HepG2 (cell line): ENCODE results near the gene CARMIL1. TPM values are rescaled to one million over a fixed set of nuclear protein-coding genes. Genes with fewer than 3 reads are reported as not detected.
A peak's percentile ranks its signal among the peaks of the same experiment; 100 is the strongest.

Experiments
- BCL6 ChIP-seq: IDR thresholded peaks from 2 replicates; pipeline ENCODE4 v1.6.1; 2016; ENCODE audit warnings: missing genetic modification reagents, missing compliant biosample characterization
- CCDC6 ChIP-seq: sonication (generic); formaldehyde crosslinking; IDR thresholded peaks from 2 replicates; pipeline ENCODE4 v1.8.1; 2022; ENCODE audit warnings: mild to moderate bottlenecking, missing genetic modification reagents, moderate library complexity
- HOXA7 ChIP-seq: sonication (generic); formaldehyde crosslinking; IDR thresholded peaks from 2 replicates; pipeline ENCODE4 v1.8.1; 2022; ENCODE audit warnings: mild to moderate bottlenecking, missing genetic modification reagents, moderate library complexity
- HOXD1 ChIP-seq: sonication (generic); formaldehyde crosslinking; IDR thresholded peaks from 2 replicates; pipeline ENCODE4 v1.5.0; 2020; ENCODE audit warnings: missing genetic modification reagents
- JUN ChIP-seq: sonication (generic); formaldehyde crosslinking; IDR thresholded peaks from 2 replicates; pipeline ENCODE4 v1.4.0; 2020; ENCODE audit warnings: mild to moderate bottlenecking, missing genetic modification reagents
- NR2F6 ChIP-seq, 2 experiments: IDR thresholded peaks; 2 replicates each; pipeline ENCODE4 v1.6.1; 2016; ENCODE audit warnings: antibody characterized with exemption in 1 of 2, mild to moderate bottlenecking in 1 of 2
- PHF5A ChIP-seq: IDR thresholded peaks from one replicate; pipeline ENCODE4 v1.6.1; 2018; ENCODE audit warnings: low read depth, missing genetic modification reagents; ENCODE audit not compliant: unreplicated experiment
- RARA ChIP-seq: IDR thresholded peaks from 2 replicates; pipeline ENCODE4 v1.6.1; 2016; ENCODE audit warnings: missing genetic modification reagents, missing compliant biosample characterization
- RNF219 ChIP-seq: sonication (generic); formaldehyde crosslinking; IDR thresholded peaks from 2 replicates; pipeline ENCODE4 v1.5.0; 2020; ENCODE audit warnings: mild to moderate bottlenecking, missing genetic modification reagents
- SOX5 ChIP-seq: IDR thresholded peaks from 2 replicates; pipeline ENCODE4 v1.6.1; 2016; ENCODE audit warnings: borderline replicate concordance
- WIZ ChIP-seq: sonication (generic); formaldehyde crosslinking; IDR thresholded peaks from 2 replicates; pipeline ENCODE4 v1.5.1; 2020; ENCODE audit warnings: mild to moderate bottlenecking, missing genetic modification reagents
- ZBED4 ChIP-seq: sonication (generic); formaldehyde crosslinking; IDR thresholded peaks from 2 replicates; pipeline ENCODE4 v1.4.0; 2020; ENCODE audit warnings: missing genetic modification reagents, borderline replicate concordance
- ZNF143 ChIP-seq: sonication (generic); formaldehyde crosslinking; IDR thresholded peaks from 2 replicates; pipeline ENCODE4 v1.4.0; 2020; ENCODE audit warnings: missing genetic modification reagents
- ZNF34 ChIP-seq: sonication (generic); formaldehyde crosslinking; IDR thresholded peaks from 2 replicates; pipeline ENCODE4 v1.4.0; 2020; ENCODE audit warnings: mild to moderate bottlenecking, missing genetic modification reagents, borderline replicate concordance
- ZNF343 ChIP-seq: sonication (generic); formaldehyde crosslinking; IDR thresholded peaks from 2 replicates; pipeline ENCODE4 v1.4.0; 2020; ENCODE audit warnings: mild to moderate bottlenecking, missing genetic modification reagents
- ZNF451 ChIP-seq: sonication (generic); formaldehyde crosslinking; IDR thresholded peaks from 2 replicates; pipeline ENCODE4 v1.5.0; 2020; ENCODE audit warnings: mild to moderate bottlenecking, missing genetic modification reagents
- ZNF556 ChIP-seq: sonication (generic); formaldehyde crosslinking; IDR thresholded peaks from 2 replicates; pipeline ENCODE4 v1.4.0; 2020; ENCODE audit warnings: mild to moderate bottlenecking, missing genetic modification reagents, borderline replicate concordance
- ZNF644 ChIP-seq: IDR thresholded peaks from 2 replicates; pipeline ENCODE4 v1.6.1; 2016; ENCODE audit warnings: low read depth
- ZNF788 ChIP-seq: sonication (generic); formaldehyde crosslinking; IDR thresholded peaks from 2 replicates; pipeline ENCODE4 v1.5.0; 2020; ENCODE audit warnings: mild to moderate bottlenecking, missing genetic modification reagents, borderline replicate concordance
- ZSCAN22 ChIP-seq: sonication (generic); formaldehyde crosslinking; IDR thresholded peaks from 2 replicates; pipeline ENCODE4 v1.4.0; 2020; ENCODE audit warnings: mild to moderate bottlenecking, missing genetic modification reagents
- polyA plus RNA-seq, 8 experiments: library from polyadenylated mRNA; depleted of rRNA in 3 of 8; stranded (reverse) in 7 of 8; unstranded in 1 of 8; fragments of >200 nt; fragmentation: Illumina TruSeq in 4 of 8; extraction: Trizol in 4 of 8; gene quantifications; 2 replicates each; pipeline versions ENCODE4 v1.2.1 to v1.2.3, GENCODE V29; 2011 to 2016; ENCODE audit warnings: low read depth in 4 of 8, missing spikeins in 1 of 8, mixed read lengths in 1 of 8; ENCODE audit not compliant: insufficient read depth in 1 of 8
- total RNA-seq, 5 experiments: library from RNA; depleted of rRNA; stranded (reverse); fragments of >200 nt; fragmentation: Illumina TruSeq; extraction: Trizol; gene quantifications; 2 replicates each; pipeline ENCODE4 v1.2.3, GENCODE V29; 2016; ENCODE audit warnings: low read depth in 1 of 5
- TF ChIP-seq, protein P1 (sequence below): sonication (generic); formaldehyde crosslinking; IDR thresholded peaks from 2 replicates; pipeline ENCODE4 v1.5.1; 2020; ENCODE audit warnings: missing genetic modification reagents, mild to moderate bottlenecking, borderline replicate concordance
- TF ChIP-seq, protein P2 (sequence below): sonication (generic); formaldehyde crosslinking; IDR thresholded peaks from 2 replicates; pipeline ENCODE4 v1.8.0; 2022; ENCODE audit warnings: mild to moderate bottlenecking, missing genetic modification reagents, moderate library complexity

The CARMIL1 gene
- total and polyA plus RNA-seq, 2 of the 13 experiments (the other 11 are each of a cell fraction or from before 2014, with no cell fraction given), result 1.8 to 2.6 TPM

- TF ChIP-seq PHF5A (CRISPR knock-in tag), result no peak
- no peak for TF ChIP-seq ZNF143 (CRISPR knock-in tag)
- 0 out of 2 replicates have a peak, but pooled peaks have one; percentile 17 for TF ChIP-seq RARA
- TF ChIP-seq ZNF788, result peak; percentile 27; the same call in 1 of the 2 replicates
- TF ChIP-seq WIZ (CRISPR knock-in tag), result peak; percentile 73; the same call in 1 of the 2 replicates
- TF ChIP-seq ZNF644, result peak; percentile 84
- TF ChIP-seq ZNF556 (CRISPR knock-in tag), result no peak
- peak; percentile 41; the same call in 1 of the 2 replicates for TF ChIP-seq ZNF343
- TF ChIP-seq, protein P1, sequence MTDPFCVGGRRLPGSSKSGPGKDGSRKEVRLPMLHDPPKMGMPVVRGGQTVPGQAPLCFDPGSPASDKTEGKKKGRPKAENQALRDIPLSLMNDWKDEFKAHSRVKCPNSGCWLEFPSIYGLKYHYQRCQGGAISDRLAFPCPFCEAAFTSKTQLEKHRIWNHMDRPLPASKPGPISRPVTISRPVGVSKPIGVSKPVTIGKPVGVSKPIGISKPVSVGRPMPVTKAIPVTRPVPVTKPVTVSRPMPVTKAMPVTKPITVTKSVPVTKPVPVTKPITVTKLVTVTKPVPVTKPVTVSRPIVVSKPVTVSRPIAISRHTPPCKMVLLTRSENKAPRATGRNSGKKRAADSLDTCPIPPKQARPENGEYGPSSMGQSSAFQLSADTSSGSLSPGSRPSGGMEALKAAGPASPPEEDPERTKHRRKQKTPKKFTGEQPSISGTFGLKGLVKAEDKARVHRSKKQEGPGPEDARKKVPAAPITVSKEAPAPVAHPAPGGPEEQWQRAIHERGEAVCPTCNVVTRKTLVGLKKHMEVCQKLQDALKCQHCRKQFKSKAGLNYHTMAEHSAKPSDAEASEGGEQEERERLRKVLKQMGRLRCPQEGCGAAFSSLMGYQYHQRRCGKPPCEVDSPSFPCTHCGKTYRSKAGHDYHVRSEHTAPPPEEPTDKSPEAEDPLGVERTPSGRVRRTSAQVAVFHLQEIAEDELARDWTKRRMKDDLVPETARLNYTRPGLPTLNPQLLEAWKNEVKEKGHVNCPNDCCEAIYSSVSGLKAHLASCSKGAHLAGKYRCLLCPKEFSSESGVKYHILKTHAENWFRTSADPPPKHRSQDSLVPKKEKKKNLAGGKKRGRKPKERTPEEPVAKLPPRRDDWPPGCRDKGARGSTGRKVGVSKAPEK (CRISPR knock-in tag), result no peak
- peak; percentile 56; the same call in 1 of the 2 replicates for TF ChIP-seq ZBED4
- TF ChIP-seq CCDC6, result no peak
- no peak for TF ChIP-seq SOX5
- TF ChIP-seq HOXA7 (CRISPR knock-in tag), result no peak
- TF ChIP-seq NR2F6 (IDR thresholded peaks at IDR 0.05), result no peak
- TF ChIP-seq NR2F6 (CRISPR knock-in tag; IDR thresholded peaks at IDR 0.05), result peak; percentile 32; the same call in 1 of the 2 replicates
- TF ChIP-seq, protein P2, sequence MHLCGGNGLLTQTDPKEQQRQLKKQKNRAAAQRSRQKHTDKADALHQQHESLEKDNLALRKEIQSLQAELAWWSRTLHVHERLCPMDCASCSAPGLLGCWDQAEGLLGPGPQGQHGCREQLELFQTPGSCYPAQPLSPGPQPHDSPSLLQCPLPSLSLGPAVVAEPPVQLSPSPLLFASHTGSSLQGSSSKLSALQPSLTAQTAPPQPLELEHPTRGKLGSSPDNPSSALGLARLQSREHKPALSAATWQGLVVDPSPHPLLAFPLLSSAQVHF (CRISPR knock-in tag), result no peak
- TF ChIP-seq RNF219 (CRISPR knock-in tag), result no peak
- no peak for TF ChIP-seq ZSCAN22 (CRISPR knock-in tag)
- TF ChIP-seq ZNF34, result 0 out of 2 replicates have a peak, but pooled peaks have one; percentile 24
- no peak for TF ChIP-seq HOXD1 (CRISPR knock-in tag)
- TF ChIP-seq BCL6 (CRISPR knock-in tag), result 0 out of 2 replicates have a peak, but pooled peaks have one; percentile 22
- no peak for TF ChIP-seq JUN
- TF ChIP-seq ZNF451 (CRISPR knock-in tag), result no peak
These were observed 358.8 kb downstream of the CARMIL1 start (continued) for GRCh38 chr6:25637960-25638434.
